HepG2 (cell line): ENCODE results near the gene ALCAM. TPM values are rescaled to one million over a fixed set of nuclear protein-coding genes. Genes with fewer than 3 reads are reported as not detected.

Experiments
- ARID4A ChIP-seq: sonication (generic); formaldehyde crosslinking; IDR thresholded peaks from 2 replicates; pipeline ENCODE4 v1.5.0; 2020; ENCODE audit warnings: mild to moderate bottlenecking, missing genetic modification reagents, borderline replicate concordance
- CEBPB ChIP-seq: IDR thresholded peaks from 2 replicates; pipeline ENCODE4 v1.6.1; 2011; ENCODE audit warnings: low read depth, low read length, improper control_type of control experiment, borderline replicate concordance
- ERF ChIP-seq: IDR thresholded peaks from 2 replicates; pipeline ENCODE4 v1.6.1; 2018; ENCODE audit warnings: missing biosample characterization, missing genetic modification reagents
- FOXA3 ChIP-seq: IDR thresholded peaks from 2 replicates; pipeline ENCODE4 v1.6.1; 2016; ENCODE audit warnings: missing genetic modification reagents, missing compliant biosample characterization
- GTF3A ChIP-seq: sonication (generic); formaldehyde crosslinking; conservative IDR thresholded peaks from 2 replicates; pipeline ENCODE4 v1.4.0; 2020; ENCODE audit warnings: mild to moderate bottlenecking, missing genetic modification reagents
- HNRNPL ChIP-seq: fragments of 200-400 bp; formaldehyde crosslinking; IDR thresholded peaks from 2 replicates; pipeline ENCODE4 v1.6.1; 2017; ENCODE audit warnings: mild to moderate bottlenecking, low read depth, low read length
- HOXD1 ChIP-seq: sonication (generic); formaldehyde crosslinking; IDR thresholded peaks from 2 replicates; pipeline ENCODE4 v1.5.0; 2020; ENCODE audit warnings: missing genetic modification reagents
- KDM5B ChIP-seq: sonication (generic); formaldehyde crosslinking; IDR thresholded peaks from 2 replicates; pipeline ENCODE4 v1.4.0; 2020; ENCODE audit warnings: missing genetic modification reagents, mild to moderate bottlenecking, borderline replicate concordance
- MAFF ChIP-seq: IDR thresholded peaks from 2 replicates; pipeline ENCODE4 v1.6.1; 2011; ENCODE audit warnings: low read depth, low read length, improper control_type of control experiment
- MTA3 ChIP-seq: sonication (generic); formaldehyde crosslinking; IDR thresholded peaks from 2 replicates; pipeline ENCODE4 v1.4.0; 2020; ENCODE audit warnings: missing genetic modification reagents
- NCOA1 ChIP-seq: sonication (generic); formaldehyde crosslinking; IDR thresholded peaks from 2 replicates; pipeline ENCODE4 v1.9.0; 2021; ENCODE audit warnings: missing genetic modification reagents
- PAX8 ChIP-seq: sonication (generic); formaldehyde crosslinking; IDR thresholded peaks from 2 replicates; pipeline ENCODE4 v1.8.0; 2022; ENCODE audit warnings: mild to moderate bottlenecking, missing genetic modification reagents, borderline replicate concordance
- PBX3 ChIP-seq: sonication (generic); formaldehyde crosslinking; IDR thresholded peaks from 2 replicates; pipeline ENCODE4 v1.8.1; 2023; ENCODE audit warnings: missing genetic modification reagents, inconsistent platforms, borderline replicate concordance
- PCBP2 ChIP-seq: fragments of 200-400 bp; formaldehyde crosslinking; optimal IDR thresholded peaks from 2 replicates; pipeline ENCODE3; 2018; ENCODE audit warnings: low read length, low read depth; ENCODE audit not compliant: poor library complexity, severe bottlenecking
- REL ChIP-seq: sonication (generic); formaldehyde crosslinking; conservative IDR thresholded peaks from 2 replicates; pipeline ENCODE4 v1.8.0; 2022; ENCODE audit warnings: mild to moderate bottlenecking, missing genetic modification reagents, moderate library complexity
- TAF15 ChIP-seq: fragments of 200-400 bp; formaldehyde crosslinking; IDR thresholded peaks from one replicate; pipeline ENCODE4 v1.6.1; 2018; ENCODE audit warnings: mild to moderate bottlenecking, low read depth, low read length; ENCODE audit not compliant: poor library complexity, severe bottlenecking
- TBX2 ChIP-seq: sonication (generic); formaldehyde crosslinking; IDR thresholded peaks from 2 replicates; pipeline ENCODE4 v1.5.0; 2020; ENCODE audit warnings: missing genetic modification reagents, mild to moderate bottlenecking, borderline replicate concordance
- ZBTB8A ChIP-seq: sonication (generic); formaldehyde crosslinking; IDR thresholded peaks from 2 replicates; pipeline ENCODE4 v1.4.0; 2020; ENCODE audit warnings: mild to moderate bottlenecking, low read depth, missing genetic modification reagents, borderline replicate concordance
- ZNF138 ChIP-seq: sonication (generic); formaldehyde crosslinking; IDR thresholded peaks from 2 replicates; pipeline ENCODE4 v1.5.0; 2020; ENCODE audit warnings: mild to moderate bottlenecking, low read depth, missing genetic modification reagents
- ZNF543 ChIP-seq: sonication (generic); formaldehyde crosslinking; IDR thresholded peaks from 2 replicates; pipeline ENCODE4 v1.4.0; 2020; ENCODE audit warnings: mild to moderate bottlenecking, missing genetic modification reagents
- ZNF569 ChIP-seq: sonication (generic); formaldehyde crosslinking; IDR thresholded peaks from 2 replicates; pipeline ENCODE4 v1.5.0; 2020; ENCODE audit warnings: mild to moderate bottlenecking, missing genetic modification reagents, moderate library complexity, borderline replicate concordance
- ZNF589 ChIP-seq: sonication (generic); formaldehyde crosslinking; conservative IDR thresholded peaks from 2 replicates; pipeline ENCODE4 v1.8.0; 2022; ENCODE audit warnings: mild to moderate bottlenecking, moderate library complexity, missing genetic modification reagents
- ZNF615 ChIP-seq: sonication (generic); formaldehyde crosslinking; IDR thresholded peaks from 2 replicates; pipeline ENCODE4 v1.5.0; 2020; ENCODE audit warnings: mild to moderate bottlenecking, missing genetic modification reagents, borderline replicate concordance
- ZNF772 ChIP-seq: sonication (generic); formaldehyde crosslinking; IDR thresholded peaks from 2 replicates; pipeline ENCODE4 v1.5.0; 2020; ENCODE audit warnings: mild to moderate bottlenecking, missing genetic modification reagents
- ZNF839 ChIP-seq: sonication (generic); formaldehyde crosslinking; IDR thresholded peaks from 2 replicates; pipeline ENCODE4 v1.4.0; 2020; ENCODE audit warnings: missing genetic modification reagents, mild to moderate bottlenecking, borderline replicate concordance
- polyA plus RNA-seq, 8 experiments: library from polyadenylated mRNA; depleted of rRNA in 3 of 8; stranded (reverse) in 7 of 8; unstranded in 1 of 8; fragments of >200 nt; fragmentation: Illumina TruSeq in 4 of 8; extraction: Trizol in 4 of 8; gene quantifications; 2 replicates each; pipeline versions ENCODE4 v1.2.1 to v1.2.3, GENCODE V29; 2011 to 2016; ENCODE audit warnings: low read depth in 4 of 8, missing spikeins in 1 of 8, mixed read lengths in 1 of 8; ENCODE audit not compliant: insufficient read depth in 1 of 8
- total RNA-seq, 5 experiments: library from RNA; depleted of rRNA; stranded (reverse); fragments of >200 nt; fragmentation: Illumina TruSeq; extraction: Trizol; gene quantifications; 2 replicates each; pipeline ENCODE4 v1.2.3, GENCODE V29; 2016; ENCODE audit warnings: low read depth in 1 of 5

ALCAM gene
- total and polyA plus RNA-seq, 2 of the 13 experiments (the other 11 are each of a cell fraction or from before 2014, with no cell fraction given): 26.0 to 33.1 TPM

- TF ChIP-seq KDM5B (0 out of 2 replicates have a peak, but pooled peaks have one; percentile 57), GTF3A (CRISPR knock-in tag) (no peak), ZNF589 (CRISPR knock-in tag) (no peak), ZNF138 (no peak), PAX8 (CRISPR knock-in tag) (no peak), HOXD1 (CRISPR knock-in tag) (no peak), CEBPB (no peak), NCOA1 (CRISPR knock-in tag) (no peak), HNRNPL (no peak), ARID4A (CRISPR knock-in tag) (peak; percentile 61; the same call in 1 of the 2 replicates), ZNF615 (no peak), ZNF772 (CRISPR knock-in tag) (no peak; the same call in 1 of the 2 replicates), TBX2 (CRISPR knock-in tag) (0 out of 2 replicates have a peak, but pooled peaks have one; percentile 35), FOXA3 (CRISPR knock-in tag) (no peak), TAF15 (no peak), MTA3 (CRISPR knock-in tag) (no peak), ZNF543 (CRISPR knock-in tag) (no peak), PBX3 (CRISPR knock-in tag) (no peak), ERF (CRISPR knock-in tag) (no peak), PCBP2 (no peak), MAFF (no peak), ZNF839 (no peak), ZBTB8A (CRISPR knock-in tag) (no peak), ZNF569 (CRISPR knock-in tag) (no peak), REL (CRISPR knock-in tag) (no peak)
Observed at GRCh38 chr3:105369500-105370371, 3.0 kb downstream of the ALCAM start (continued).
